H1 (cell line): ENCODE data around the gene COASY. TPM values are rescaled to one million over a fixed set of nuclear protein-coding genes. Genes with fewer than 3 reads are reported as not detected.

ENCODE experiments used
- BCL11A ChIP-seq, 2 experiments: IDR thresholded peaks; one replicate each; pipeline ENCODE4 v1.6.1; 2011; ENCODE audit warnings: low read depth in 2 of 2, low read length in 2 of 2, mild to moderate bottlenecking in 2 of 2
- BRCA1 ChIP-seq: IDR thresholded peaks from 2 replicates; pipeline ENCODE4 v1.6.1; 2012; ENCODE audit warnings: low read depth, low read length, improper control_type of control experiment
- FOSL1 ChIP-seq: IDR thresholded peaks from 2 replicates; pipeline ENCODE4 v1.6.1; 2011; ENCODE audit warnings: mild to moderate bottlenecking, low read depth, low read length, moderate library complexity; ENCODE audit not compliant: insufficient read depth
- SIRT6 ChIP-seq: IDR thresholded peaks from one replicate; pipeline ENCODE4 v1.7.1; 2012; ENCODE audit warnings: low read length, inconsistent platforms
- SP1 ChIP-seq: IDR thresholded peaks from 2 replicates; pipeline ENCODE4 v1.6.1; 2011; ENCODE audit warnings: low read depth, low read length
- TBP ChIP-seq: IDR thresholded peaks from 2 replicates; pipeline ENCODE4 v1.6.1; 2011; ENCODE audit warnings: low read depth, low read length, improper control_type of control experiment
- YY1 ChIP-seq: IDR thresholded peaks from 2 replicates; pipeline ENCODE4 v1.6.1; 2011; ENCODE audit warnings: low read depth, mild to moderate bottlenecking, low read length
- polyA plus RNA-seq, 7 experiments: library from polyadenylated mRNA; depleted of rRNA in 3 of 7; stranded (reverse) in 5 of 7; unstranded in 2 of 7; fragments of >200 nt in 5 of 7; fragments of 200-250 nt in 2 of 7; gene quantifications; 1 replicate in 5 of 7; 2 replicates in 1 of 7; 4 replicates in 1 of 7; pipeline versions ENCODE4 v1.2.1 to v1.2.3, GENCODE V29; 2011 to 2013; ENCODE audit warnings: missing spikeins in 2 of 7, mixed read lengths in 2 of 7
- total RNA-seq: library from RNA; stranded (reverse); fragmentation: NEBNext Ultra II Directional; extraction: Animal tissue kit (Norgen Biotek cat#: 25700); gene quantifications from 2 replicates; pipeline ENCODE4 v1.2.1, GENCODE V29; 2021
- TF ChIP-seq, protein P1 (sequence below): fragments of 300-600 bp; sonication (generic); IDR thresholded peaks from 2 replicates; pipeline ENCODE4 v1.7.1; 2012; ENCODE audit warnings: low read length, moderate library complexity, mild to moderate bottlenecking, inconsistent platforms; ENCODE audit not compliant: insufficient replicate concordance
- TF ChIP-seq, protein P2 (sequence below): IDR thresholded peaks from 2 replicates; pipeline ENCODE4 v1.6.1; 2012; ENCODE audit warnings: inconsistent platforms

The COASY gene
- total and polyA plus RNA-seq, 2 of the 8 experiments (the other 6 are each of a cell fraction or from before 2014, with no cell fraction given) = 64.5 to 100 TPM

DNA sequence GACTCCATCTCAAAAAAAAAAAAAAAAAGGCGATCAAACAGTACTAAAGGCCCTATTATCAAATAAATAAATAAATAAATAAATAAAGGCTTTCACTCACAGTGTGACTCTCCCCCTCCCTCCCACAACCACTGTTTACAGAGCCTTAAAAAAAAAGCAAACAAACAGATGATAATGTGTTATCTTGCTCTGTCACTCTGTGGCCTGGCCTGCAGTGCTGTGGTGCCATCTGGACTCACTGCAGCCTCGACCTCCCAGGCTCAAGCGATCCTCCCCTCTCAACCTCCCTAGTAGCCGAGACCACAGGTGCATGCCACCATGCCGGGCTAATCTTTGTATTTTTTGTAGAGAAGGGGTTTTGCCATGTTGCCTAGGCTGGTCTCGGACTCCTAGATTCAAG is 34.0 kb upstream of the COASY start (continued):
- TF ChIP-seq, protein P1, sequence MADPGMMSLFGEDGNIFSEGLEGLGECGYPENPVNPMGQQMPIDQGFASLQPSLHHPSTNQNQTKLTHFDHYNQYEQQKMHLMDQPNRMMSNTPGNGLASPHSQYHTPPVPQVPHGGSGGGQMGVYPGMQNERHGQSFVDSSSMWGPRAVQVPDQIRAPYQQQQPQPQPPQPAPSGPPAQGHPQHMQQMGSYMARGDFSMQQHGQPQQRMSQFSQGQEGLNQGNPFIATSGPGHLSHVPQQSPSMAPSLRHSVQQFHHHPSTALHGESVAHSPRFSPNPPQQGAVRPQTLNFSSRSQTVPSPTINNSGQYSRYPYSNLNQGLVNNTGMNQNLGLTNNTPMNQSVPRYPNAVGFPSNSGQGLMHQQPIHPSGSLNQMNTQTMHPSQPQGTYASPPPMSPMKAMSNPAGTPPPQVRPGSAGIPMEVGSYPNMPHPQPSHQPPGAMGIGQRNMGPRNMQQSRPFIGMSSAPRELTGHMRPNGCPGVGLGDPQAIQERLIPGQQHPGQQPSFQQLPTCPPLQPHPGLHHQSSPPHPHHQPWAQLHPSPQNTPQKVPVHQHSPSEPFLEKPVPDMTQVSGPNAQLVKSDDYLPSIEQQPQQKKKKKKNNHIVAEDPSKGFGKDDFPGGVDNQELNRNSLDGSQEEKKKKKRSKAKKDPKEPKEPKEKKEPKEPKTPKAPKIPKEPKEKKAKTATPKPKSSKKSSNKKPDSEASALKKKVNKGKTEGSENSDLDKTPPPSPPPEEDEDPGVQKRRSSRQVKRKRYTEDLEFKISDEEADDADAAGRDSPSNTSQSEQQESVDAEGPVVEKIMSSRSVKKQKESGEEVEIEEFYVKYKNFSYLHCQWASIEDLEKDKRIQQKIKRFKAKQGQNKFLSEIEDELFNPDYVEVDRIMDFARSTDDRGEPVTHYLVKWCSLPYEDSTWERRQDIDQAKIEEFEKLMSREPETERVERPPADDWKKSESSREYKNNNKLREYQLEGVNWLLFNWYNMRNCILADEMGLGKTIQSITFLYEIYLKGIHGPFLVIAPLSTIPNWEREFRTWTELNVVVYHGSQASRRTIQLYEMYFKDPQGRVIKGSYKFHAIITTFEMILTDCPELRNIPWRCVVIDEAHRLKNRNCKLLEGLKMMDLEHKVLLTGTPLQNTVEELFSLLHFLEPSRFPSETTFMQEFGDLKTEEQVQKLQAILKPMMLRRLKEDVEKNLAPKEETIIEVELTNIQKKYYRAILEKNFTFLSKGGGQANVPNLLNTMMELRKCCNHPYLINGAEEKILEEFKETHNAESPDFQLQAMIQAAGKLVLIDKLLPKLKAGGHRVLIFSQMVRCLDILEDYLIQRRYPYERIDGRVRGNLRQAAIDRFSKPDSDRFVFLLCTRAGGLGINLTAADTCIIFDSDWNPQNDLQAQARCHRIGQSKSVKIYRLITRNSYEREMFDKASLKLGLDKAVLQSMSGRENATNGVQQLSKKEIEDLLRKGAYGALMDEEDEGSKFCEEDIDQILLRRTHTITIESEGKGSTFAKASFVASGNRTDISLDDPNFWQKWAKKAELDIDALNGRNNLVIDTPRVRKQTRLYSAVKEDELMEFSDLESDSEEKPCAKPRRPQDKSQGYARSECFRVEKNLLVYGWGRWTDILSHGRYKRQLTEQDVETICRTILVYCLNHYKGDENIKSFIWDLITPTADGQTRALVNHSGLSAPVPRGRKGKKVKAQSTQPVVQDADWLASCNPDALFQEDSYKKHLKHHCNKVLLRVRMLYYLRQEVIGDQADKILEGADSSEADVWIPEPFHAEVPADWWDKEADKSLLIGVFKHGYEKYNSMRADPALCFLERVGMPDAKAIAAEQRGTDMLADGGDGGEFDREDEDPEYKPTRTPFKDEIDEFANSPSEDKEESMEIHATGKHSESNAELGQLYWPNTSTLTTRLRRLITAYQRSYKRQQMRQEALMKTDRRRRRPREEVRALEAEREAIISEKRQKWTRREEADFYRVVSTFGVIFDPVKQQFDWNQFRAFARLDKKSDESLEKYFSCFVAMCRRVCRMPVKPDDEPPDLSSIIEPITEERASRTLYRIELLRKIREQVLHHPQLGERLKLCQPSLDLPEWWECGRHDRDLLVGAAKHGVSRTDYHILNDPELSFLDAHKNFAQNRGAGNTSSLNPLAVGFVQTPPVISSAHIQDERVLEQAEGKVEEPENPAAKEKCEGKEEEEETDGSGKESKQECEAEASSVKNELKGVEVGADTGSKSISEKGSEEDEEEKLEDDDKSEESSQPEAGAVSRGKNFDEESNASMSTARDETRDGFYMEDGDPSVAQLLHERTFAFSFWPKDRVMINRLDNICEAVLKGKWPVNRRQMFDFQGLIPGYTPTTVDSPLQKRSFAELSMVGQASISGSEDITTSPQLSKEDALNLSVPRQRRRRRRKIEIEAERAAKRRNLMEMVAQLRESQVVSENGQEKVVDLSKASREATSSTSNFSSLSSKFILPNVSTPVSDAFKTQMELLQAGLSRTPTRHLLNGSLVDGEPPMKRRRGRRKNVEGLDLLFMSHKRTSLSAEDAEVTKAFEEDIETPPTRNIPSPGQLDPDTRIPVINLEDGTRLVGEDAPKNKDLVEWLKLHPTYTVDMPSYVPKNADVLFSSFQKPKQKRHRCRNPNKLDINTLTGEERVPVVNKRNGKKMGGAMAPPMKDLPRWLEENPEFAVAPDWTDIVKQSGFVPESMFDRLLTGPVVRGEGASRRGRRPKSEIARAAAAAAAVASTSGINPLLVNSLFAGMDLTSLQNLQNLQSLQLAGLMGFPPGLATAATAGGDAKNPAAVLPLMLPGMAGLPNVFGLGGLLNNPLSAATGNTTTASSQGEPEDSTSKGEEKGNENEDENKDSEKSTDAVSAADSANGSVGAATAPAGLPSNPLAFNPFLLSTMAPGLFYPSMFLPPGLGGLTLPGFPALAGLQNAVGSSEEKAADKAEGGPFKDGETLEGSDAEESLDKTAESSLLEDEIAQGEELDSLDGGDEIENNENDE = no peak
- TF ChIP-seq, protein P2, sequence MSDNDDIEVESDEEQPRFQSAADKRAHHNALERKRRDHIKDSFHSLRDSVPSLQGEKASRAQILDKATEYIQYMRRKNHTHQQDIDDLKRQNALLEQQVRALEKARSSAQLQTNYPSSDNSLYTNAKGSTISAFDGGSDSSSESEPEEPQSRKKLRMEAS = no peak
- TF ChIP-seq FOSL1 (no peak), BRCA1 (no peak), YY1 (no peak), SP1 (no peak), TBP (no peak), SIRT6 (no peak), BCL11A (IDR thresholded peaks at IDR 0.05; ENCODE audit: low read depth in 2 of 2, low read length in 2 of 2) (no peak)
- TF ChIP-seq, all 59 proteins: peak for 0
